ENCODE measurements around the gene MELTF.

MELTF gene

GRCh38 chr3:197010556-197011351 is 18.9 kb downstream of the MELTF start:
- DNase-seq (ENCODE audit: low read depth): no peak

GRCh38 chr3:197009532-197010019 is 20.0 kb downstream of the MELTF start:
- DNase-seq (ENCODE audit: low read depth): no peak

GRCh38 chr3:197008436-197009209 is 21.0 kb downstream of the MELTF start:
- DNase-seq (ENCODE audit: low read depth): no peak

DNA sequence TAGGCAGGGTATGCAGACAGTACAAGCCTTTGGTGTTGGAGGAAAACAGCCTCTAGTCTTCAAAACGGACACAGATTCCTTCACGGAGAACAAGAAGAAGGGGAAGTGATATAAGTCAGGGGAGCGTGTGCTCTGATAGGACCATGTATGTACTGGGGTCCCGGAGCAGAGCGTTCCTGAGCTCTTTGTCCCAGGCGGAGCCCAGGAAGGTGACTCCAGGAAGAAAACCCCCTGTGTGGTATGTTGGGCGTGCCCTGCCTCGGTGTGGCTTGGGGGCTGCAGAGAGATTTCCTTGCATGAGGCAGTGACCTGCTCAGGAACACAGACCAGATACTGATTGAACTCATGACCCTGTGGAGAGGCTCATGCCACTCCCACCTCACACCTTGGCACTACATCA is 21.7 kb downstream of the MELTF start:
- no peak for DNase-seq (ENCODE audit: low read depth)

GRCh38 chr3:197007296-197007940 is 22.2 kb downstream of the MELTF start:
- DNase-seq (ENCODE audit: low read depth): no peak

GRCh38 chr3:197006860-197007259 is 22.8 kb downstream of the MELTF start:
- DNase-seq (ENCODE audit: low read depth): no peak

GRCh38 chr3:197006446-197006845 is 23.2 kb downstream of the MELTF start:
- DNase-seq (ENCODE audit: low read depth): no peak

DNA sequence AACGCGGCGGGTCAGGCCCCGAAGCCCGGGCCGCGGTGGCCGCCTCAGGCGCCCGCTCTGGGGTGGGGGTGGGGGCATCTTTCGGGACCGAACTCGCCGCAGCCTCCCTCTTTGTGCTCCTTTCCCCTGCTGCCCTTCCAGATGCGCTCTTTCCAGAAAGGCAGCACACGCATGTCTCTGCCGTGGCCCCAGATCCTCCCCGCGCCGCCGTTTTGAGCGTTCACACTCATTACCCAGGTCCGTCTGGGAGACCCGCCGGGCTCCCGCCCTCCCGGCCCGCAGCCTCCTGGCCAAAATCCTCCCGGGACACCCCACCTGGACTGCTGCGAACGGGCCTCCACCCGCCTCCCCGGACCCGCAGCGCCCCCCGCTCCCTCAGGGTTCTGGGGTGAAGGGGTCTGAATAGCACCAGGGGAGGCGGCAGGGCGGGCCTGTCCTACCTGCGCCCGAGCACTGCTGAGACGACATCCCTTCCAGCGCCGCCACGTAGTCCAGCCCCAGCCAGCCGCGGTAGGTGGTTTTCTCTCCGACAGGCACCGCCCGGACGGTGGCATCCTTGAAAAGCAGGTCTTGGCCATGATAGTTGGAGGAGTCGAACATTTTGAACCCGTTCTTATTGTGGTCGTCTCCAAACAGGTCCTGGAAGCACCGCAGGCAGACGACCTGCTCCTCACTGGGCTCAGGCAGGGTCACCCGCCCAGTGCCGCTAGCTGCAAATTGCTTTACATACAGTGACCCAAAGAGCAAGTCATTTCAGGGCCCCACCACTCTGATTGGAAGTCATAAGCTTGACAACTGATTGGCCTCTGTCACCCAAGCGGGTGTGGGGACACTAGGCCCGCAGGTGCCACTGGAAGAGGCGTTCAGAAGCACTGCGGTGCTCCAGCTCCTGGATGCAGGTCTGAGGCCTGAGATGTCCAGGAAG is 25.9 kb downstream of the MELTF start:
- DNase-seq (ENCODE audit: low read depth): no peak

DNA sequence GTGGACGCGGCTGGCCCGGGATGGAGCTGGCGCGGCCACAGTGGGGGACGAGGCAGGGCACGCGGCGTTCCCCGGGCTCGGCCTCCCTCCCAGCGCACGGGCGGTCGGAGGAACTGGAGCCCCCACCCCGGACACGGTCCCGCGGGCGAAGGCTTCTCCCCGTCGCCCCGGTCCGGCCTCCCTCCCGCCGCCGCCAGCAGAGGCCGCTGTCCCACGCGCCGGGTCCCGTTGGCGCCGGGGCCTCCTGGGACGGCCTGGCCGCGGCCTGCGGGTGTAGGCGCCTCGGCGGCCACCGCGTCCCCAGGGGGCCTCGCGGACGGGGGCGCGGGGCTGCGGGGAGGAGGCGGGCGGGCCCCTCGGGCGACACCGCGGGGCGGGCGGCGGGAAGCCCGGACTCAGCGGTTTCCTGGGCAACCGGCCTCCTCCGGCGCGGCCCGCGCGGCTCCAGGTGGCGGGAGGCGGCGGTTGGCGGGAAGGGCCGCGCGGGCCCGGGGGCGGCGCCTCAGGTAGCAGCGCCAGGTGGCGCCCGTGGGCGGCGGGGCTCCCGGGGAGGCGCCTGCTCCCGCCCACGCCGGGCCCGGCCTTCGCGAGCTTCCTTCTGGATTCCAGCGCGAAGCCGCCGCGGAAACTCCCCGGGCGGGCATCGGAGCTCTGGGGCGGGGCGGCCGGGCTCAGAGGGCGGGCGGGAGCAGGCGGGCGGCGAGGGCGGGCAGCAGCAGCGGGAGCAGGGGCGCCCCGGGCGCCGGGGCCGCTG is 26.7 kb downstream of the MELTF start:
- peak; percentile 78 for DNase-seq (ENCODE audit: low read depth)

DNA sequence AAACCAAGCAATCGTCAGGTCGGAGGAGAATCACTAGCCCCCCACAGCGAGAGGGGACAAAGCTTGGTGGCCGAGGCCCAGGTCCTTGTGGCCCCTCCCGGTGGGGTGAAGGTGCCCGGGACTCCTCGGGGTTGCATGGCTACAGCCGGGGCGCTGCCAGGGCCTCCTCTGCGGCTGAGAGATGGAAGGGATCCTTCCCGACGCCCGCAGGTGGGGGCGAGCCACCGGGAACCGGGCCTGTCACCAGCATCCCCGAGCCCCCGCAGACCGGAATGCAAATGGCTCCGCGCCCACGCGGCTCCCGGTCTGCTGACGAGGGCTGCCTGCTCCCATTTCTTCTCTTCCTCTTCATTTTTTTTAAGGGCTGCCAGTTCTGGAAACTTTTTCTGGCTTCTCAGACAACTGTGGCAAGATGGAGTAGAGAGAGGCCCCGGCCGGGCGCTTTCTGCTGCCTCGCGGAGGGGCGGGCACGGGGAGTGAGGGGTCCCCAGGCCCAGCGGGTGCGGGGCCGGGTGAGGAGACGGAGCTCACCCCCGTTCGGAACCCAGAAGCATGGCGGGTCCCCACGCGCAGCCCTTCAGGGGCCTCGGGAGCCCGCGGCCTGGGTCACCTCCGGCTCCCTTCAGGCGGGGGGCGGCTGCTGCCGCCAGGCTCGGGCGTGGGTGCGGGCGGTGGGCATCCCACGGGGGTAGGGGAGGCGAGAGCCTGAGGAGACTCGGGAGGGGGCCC is 27.5 kb downstream of the MELTF start:
- DNase-seq (ENCODE audit: low read depth): no peak

GRCh38 chr3:197001106-197001971 is 28.3 kb downstream of the MELTF start:
- DNase-seq (ENCODE audit: low read depth): no peak

DNA sequence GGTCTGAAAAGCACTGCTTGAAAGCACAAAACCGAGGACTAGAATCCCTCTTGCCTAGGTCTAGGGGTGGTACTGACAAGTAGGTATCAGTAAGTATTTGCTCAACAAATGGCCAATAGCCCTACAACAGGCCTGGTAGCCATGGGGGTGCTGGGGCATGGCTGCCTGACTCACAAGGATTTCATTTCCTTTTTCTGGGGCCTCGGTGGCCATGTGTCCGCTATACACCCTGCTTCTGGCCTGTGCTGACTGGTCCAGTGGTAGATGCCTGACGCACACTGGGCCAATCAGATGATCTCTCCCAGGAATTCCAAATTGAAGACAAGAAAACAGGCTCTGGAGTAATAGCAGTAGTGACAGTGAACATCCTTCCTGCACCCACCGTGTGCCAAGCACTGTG is 29.4 kb downstream of the MELTF start:
- no peak for DNase-seq (ENCODE audit: low read depth)

DNA sequence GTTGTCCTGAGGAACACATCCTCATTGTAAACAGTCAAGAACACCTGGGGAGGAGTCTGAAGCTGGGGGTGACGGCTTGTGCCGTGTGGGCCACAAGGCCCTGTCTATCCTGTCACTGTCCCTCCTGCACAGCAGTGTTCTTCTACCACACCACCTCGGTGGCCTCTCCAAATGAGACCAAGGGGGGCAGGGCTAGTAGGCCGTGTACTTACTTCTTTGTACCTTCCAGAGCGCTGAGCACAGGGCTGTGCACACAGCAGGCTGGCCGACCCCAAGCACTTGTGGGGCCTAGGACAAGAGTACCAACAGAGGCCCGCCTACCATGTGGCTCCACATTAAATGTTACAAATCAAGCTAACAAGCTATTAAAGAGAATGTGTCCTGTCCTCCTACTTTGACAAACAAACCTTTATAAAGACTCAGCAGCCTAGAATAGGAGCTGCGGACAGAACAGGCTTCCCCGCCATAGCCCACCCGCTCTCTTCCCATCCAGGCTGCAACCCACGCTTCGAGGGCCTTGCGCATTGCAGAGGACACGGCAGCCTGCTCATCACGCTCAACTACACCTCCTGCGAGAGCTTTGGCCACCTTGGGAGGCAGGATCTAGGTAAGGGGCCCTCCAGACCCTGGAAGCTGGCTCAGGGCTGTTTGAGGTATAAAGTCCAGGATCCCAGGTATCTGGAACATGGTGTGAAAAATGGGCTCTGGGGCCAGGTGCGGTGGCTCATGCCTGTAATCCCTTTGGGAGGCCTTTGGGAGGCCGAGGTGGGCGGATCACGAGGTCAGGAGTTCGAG is 30.5 kb downstream of the MELTF start:
- no peak for DNase-seq (ENCODE audit: low read depth)

DNA sequence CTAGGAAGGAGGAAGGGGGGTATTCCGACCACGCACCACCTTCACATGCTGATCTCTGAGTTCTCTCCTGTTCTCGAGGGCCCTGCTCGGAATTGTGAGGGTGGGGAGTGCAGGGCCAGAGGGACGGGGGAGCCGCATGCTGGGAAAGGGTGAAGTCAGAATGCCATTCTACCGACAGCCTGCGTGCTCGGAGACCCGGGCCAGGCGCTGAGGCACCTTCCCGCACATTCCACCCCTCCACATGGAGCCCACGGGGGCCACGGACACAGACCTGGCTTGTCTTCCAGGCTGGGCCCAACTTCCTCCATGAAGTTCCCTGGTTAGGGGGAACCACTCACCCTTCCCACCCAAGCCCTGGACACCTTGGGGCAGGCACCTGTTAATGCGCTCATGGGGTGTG is 32.3 kb downstream of the MELTF start:
- no peak for DNase-seq (ENCODE audit: low read depth)

- DNase-seq (ENCODE audit: low read depth): no peak
These were observed 33.0 kb downstream of the MELTF start for GRCh38 chr3:196996454-196997265.

DNA sequence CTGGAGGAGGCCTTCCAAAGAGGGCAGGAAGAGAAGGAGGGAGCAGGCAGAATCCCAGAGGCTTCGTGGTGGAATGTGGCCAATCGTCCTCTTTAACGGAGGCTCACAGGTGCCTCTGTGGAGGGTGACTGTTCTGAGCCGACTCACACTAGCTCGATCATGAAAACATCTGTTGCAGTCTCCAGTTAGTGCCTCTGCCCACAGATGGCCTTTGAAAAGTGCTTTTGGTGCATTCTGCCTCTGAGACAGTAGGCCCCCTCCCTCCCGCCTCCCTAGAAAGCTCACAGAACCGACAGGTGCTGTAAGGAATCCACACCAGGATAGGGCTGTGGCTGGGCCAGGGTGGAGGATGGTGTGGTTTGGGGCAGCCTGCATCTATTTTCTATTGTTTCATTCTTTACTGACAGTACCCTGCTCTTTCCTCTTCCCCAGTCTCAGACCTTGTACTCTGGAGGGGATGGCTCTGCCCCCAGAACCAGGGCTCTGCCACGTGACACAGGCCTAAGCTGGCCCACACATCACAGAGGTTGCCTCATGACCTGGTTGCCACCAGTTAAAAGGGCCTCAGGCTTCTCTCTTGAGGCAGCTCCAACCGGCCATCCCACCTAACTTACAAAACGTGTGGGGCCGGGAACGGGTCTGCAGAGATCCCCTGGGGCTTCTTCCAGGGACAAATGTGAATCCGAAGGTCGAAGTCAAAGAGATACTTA is 33.8 kb downstream of the MELTF start:
- no peak for DNase-seq (ENCODE audit: low read depth)

GRCh38 chr3:196995027-196995426 is 34.6 kb downstream of the MELTF start:
- DNase-seq (ENCODE audit: low read depth): no peak

All from T-helper 22 cell (primary cell).